HG03064 (cell line): ENCODE measurements around the gene TIFAB.

Source experiments
- ATAC-seq: cut with Tn5 transposase; IDR thresholded peaks from one replicate; pipeline ENCODE4 v1.9.1; 2021; ENCODE audit warnings: low read depth; ENCODE audit not compliant: unreplicated experiment

TIFAB gene

GRCh38 chr5:135482381-135482933 lies 30.3 kb upstream of the TIFAB start:
- no peak for ATAC-seq

- no peak for ATAC-seq
Observed at GRCh38 chr5:135481909-135482311, 29.8 kb upstream of the TIFAB start.

- ATAC-seq, result no peak
Observed at GRCh38 chr5:135481387-135481786, 29.2 kb upstream of the TIFAB start.

- ATAC-seq, result no peak
Observed at GRCh38 chr5:135480511-135480910, 28.4 kb upstream of the TIFAB start.

- ATAC-seq, result no peak
Observed at GRCh38 chr5:135478938-135479337, 26.8 kb upstream of the TIFAB start.

- ATAC-seq, result no peak
Observed at GRCh38 chr5:135477613-135478066, 25.5 kb upstream of the TIFAB start.

- no peak for ATAC-seq
Observed at GRCh38 chr5:135476615-135477581, 24.7 kb upstream of the TIFAB start.

GRCh38 chr5:135473956-135474670 lies 22.0 kb upstream of the TIFAB start:
- ATAC-seq, result no peak

- no peak for ATAC-seq
Observed at GRCh38 chr5:135472141-135472540, 20.0 kb upstream of the TIFAB start.

- ATAC-seq, result no peak
Observed at GRCh38 chr5:135471726-135472125, 19.6 kb upstream of the TIFAB start.

- ATAC-seq, result no peak
Observed at GRCh38 chr5:135469911-135470310, 17.8 kb upstream of the TIFAB start.

GRCh38 chr5:135468541-135468940 lies 16.4 kb upstream of the TIFAB start:
- no peak for ATAC-seq

GRCh38 chr5:135467871-135468485 lies 15.8 kb upstream of the TIFAB start:
- no peak for ATAC-seq

GRCh38 chr5:135467051-135467625 lies 15.0 kb upstream of the TIFAB start:
- no peak for ATAC-seq

- ATAC-seq, result no peak
Observed at GRCh38 chr5:135466178-135467050, 14.3 kb upstream of the TIFAB start.

- no peak for ATAC-seq
Observed at GRCh38 chr5:135465391-135466122, 13.4 kb upstream of the TIFAB start.

- ATAC-seq, result no peak
Observed at GRCh38 chr5:135462304-135462703, 10.2 kb upstream of the TIFAB start.

GRCh38 chr5:135461481-135462151 lies 9.5 kb upstream of the TIFAB start:
- ATAC-seq, result no peak
